HG02885 (cell line): ENCODE results near the gene TRIM22.
A peak's percentile ranks its signal among the peaks of the same experiment; 100 is the strongest.
"Not testable (repeated sequence)": the region's sequence is repeated elsewhere in the genome, so short reads cannot be mapped to it uniquely, and the experiment has no call there.

Experiments used
- ATAC-seq: cut with Tn5 transposase; IDR thresholded peaks from one replicate; pipeline ENCODE4 v1.9.1; 2021; ENCODE audit warnings: mild to moderate bottlenecking; ENCODE audit not compliant: unreplicated experiment, poor library complexity

TRIM22 gene

DNA sequence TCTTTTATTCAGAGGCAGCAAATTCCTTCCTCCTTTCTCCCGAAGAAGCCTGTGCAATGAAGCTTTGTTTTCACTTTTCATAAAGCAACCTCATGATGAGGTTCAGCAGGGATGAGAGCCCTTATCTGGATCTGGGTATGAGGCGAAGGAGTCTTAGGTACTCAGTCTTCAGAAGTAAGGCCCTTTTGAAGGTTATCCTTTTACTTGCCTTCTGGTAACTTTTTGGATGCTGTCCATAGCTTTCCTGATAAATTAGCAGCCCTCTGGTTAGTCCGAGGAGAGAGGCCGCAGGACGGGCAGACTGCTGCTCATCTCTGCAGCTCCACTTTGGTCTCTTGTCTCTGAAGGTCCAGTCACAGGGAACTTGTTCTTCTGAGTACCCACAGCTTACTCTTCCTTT lies 1.1 kb downstream of the TRIM22 start:
- ATAC-seq, result no peak

DNA sequence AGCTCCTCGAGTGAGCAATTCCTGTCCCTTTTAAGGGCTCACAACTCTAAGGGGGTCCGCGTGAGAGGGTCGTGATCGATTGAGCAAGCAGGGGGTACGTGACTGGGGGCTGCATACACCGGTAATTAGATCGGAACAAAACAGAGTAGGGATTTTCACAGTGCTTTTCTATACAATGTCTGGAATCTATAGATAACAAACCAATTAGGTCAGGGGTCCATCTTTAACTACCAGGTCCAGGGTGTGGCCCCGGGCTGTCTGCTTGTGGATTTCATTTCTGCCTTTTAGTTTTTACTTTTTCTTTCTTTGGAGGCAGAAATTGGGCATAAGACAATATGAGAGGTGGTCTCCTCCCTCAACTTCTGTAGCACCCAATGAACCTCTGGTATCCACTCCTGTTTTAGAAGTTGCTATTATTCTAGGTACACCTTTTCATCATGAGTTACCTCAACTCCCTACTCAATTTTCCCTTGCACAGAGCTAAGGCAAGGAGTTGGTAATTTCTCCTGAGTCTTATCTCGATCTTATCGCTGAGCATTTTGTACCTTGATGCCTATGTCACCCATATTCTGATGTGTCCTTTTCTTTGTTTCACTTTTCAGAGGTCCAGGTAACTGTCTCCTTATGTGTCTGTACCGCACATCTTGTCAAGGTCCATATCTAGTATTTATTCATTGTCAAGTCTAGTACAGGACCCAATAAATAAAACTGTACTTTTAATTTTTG lies 1.8 kb downstream of the TRIM22 start:
- not testable (repeated sequence) for ATAC-seq

DNA sequence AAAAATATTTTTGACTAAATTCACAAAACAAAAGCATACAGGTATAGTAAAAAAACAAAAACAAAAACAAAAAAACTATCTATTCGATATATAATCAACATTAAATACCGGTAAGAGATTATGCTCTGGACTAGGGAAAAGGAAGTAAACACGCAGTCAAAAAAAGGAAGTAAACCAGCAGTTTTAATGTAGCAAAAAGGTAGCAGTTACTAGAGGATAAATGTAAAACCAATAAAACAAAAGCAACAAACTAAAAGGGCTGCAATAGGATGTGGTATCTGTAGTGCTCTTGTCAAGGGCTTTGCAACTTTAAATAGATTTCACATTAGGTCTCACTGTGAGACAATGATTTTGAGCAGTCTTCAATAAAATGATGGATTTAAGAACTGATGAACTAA lies 2.4 kb downstream of the TRIM22 start:
- ATAC-seq, result no peak

DNA sequence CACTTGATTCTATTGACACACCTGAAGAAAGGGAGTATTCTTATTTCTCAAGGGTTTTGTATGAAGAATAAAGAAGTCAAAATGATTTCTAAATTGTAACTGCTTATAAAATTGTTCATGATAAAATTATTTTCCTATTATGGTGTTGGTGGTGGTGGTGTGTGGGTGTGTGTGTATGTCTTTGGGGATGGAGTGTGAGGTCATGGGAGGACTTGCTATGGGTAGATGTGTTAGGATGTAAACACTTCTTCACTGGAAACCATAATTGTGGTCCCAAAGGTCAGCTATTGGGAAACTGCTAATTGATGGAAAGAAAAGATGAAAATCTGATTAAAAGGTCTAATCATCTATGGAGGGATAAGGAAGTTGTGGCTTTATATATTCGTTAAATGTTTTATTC lies 5.1 kb downstream of the TRIM22 start:
- no peak for ATAC-seq

DNA sequence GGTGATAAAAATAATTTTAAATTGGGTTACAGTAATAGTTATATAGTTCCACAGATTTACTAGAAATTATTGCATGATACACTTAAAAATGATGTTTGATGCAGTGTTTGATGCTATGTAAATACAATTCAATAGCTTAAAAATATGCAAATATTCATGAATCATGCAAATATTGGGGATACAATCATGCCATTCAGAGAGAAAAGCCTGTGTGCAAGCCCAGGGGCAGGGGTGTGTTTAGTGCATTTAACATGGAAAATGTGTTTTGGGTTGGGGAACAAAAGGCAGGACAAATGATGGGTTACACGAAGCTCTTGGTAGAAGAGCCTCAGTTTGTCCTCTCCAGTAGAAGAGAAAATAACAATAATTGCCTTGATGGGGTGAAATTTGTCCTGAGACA lies 6.0 kb downstream of the TRIM22 start:
- no peak for ATAC-seq

DNA sequence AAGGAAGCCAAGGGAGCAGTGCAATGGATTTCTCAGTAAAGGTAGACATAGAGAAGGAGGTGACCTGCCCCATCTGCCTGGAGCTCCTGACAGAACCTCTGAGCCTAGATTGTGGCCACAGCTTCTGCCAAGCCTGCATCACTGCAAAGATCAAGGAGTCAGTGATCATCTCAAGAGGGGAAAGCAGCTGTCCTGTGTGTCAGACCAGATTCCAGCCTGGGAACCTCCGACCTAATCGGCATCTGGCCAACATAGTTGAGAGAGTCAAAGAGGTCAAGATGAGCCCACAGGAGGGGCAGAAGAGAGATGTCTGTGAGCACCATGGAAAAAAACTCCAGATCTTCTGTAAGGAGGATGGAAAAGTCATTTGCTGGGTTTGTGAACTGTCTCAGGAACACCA lies 6.6 kb downstream of the TRIM22 start:
- ATAC-seq, result no peak

DNA sequence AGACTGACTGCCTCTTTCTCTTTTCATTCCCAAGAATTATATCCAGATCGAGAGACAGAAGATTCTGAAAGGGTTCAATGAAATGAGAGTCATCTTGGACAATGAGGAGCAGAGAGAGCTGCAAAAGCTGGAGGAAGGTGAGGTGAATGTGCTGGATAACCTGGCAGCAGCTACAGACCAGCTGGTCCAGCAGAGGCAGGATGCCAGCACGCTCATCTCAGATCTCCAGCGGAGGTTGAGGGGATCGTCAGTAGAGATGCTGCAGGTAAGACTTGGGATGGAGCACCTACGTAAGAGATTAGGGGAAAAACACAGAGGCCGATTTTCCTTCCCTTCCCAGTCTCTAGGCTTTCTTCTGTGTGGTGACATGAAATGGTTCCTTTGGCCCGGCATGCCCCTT lies 8.7 kb downstream of the TRIM22 start:
- ATAC-seq, result no peak

DNA sequence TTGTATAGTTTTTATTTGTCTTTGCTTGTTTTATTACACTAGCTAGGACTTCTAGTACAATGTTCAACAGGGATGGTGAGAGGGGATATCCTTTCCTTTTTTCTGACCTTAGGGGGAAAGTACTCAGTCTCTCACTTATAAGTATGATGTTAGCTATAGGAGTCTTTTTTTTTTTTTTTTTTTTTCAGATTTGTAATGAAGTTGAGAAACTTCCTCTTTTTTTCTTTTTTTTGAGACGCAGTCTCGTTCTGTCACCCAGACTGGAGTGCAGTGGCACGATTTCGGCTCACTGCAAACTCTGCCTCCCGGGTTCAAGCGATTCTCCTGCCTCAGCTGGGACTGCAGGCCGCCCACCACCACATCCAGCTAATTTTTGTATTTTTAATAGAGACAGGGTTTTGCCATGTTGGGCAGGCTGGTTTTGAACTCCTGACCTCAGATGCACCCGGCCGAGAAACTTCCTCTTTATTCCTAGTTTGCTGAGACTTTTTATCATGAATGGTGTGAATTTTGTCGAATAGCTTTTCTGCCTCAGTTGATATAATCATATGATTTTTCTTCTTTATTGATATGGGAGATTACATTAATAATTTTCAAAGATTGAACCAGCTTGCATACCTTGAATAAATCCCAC lies 10.9 kb downstream of the TRIM22 start:
- ATAC-seq, result no peak

DNA sequence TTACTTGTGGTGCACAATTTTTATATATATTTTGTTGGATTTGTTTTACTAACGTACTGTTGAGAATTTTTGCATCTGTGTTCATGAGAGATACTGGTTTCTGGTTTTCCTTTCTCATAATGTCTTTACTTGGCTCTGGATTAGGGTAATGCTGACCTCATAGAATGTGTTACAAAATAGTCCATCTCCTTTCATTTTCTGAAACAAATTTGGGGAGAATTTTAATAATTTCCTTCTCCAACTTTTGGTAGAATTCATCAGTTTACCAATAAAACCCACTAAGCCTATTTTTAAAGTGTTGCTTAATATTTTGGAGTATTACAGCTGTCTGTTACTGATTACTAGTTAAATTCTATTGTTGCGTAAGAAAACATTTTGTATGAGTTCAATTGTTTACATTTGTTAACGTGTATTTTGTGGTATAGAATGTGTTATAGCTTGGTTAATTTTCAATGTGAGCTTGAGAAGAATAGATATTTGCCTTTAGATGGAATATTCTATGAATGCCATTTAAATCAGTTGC lies 11.5 kb downstream of the TRIM22 start:
- ATAC-seq, result no peak

DNA sequence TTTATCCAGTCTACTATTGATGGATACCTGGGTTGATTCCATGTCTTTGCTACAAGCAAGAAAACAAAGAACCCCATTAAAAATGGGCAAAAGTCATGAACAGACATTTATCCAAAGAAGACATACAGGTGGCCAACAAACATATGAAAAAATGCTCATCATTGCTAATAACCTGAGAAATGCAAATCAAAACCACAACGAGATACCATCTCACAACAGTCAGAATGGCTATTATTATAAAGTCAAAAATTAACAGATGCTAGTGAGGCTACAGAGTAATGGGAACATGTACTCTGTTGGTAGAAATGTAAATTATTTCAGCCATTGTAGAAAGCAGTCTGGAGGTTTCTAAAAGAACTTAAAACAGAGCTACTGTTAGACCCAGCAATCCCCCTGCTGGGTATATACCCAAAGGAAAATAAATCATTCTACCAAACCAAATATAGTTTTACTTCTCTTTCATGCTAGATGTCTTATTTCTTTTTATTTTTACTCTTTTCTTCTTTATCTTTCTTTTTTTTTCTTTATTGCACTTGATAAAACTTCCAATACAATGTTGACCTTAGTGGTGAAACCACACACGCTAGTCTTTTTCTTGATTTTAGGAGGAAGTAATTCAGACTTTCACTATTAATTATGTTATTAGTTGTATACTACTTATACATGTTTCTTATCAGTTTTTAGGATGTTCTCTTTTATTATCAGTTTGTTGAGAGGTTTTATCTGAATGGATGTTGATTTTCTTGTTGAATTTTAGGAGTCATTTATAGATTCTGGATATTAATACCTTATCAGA lies 14.3 kb downstream of the TRIM22 start:
- peak; percentile 55 for ATAC-seq

DNA sequence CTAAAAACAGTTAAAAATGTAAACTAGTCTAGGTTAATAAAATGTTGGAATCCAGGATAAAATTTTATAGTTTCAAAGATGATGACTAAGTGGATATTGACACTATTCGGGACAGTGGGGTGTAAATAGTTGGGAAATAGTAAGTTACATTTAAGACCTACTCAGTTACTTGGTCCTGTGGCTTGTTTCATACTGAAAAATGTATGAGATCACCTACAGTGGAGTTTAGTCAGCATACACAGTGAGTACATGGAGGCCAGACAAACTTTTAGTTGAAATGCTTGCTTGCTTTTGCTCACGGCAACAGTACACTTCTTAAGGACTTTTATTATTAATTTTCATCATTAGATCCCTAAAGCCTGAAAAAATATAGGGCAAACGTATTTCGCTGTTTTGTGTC lies 16.1 kb downstream of the TRIM22 start:
- ATAC-seq, result no peak

DNA sequence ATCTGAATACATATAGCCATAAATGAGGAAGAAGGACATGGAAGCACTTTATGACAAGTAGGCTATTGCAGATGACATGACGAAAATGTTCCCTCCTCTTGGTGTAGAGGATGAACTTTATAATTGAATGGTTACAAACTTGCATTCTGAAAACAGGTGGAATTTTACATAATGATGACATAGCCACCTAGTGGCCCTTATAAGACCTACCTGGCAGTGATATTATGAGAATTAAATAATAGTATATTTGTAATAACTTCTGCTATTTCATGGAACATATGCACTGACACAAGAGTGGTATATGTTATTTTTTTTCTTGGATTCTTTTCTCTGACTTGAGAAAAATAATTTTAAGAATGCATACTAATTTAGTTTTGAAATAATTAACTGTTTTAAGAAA lies 22.9 kb downstream of the TRIM22 start:
- peak; percentile 66 for ATAC-seq

DNA sequence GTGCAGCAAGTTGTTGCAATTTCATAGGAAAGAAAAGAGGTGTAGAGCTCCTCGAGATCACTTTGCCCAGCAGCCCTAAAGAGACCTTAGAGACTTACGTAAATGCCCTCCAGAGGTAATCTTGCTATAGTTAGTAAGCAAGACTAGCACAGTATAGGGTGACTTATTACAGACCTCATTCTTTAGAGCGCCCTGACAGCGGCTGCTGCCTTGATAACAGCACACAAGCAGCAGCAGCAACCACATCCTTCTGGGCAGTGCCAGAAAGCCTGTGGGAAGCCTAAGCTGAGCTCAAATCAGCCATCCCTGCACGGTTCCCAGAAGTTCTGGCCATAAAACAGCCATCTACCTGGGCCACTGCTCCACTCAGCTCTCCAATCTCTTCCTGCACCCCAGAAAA lies 24.1 kb downstream of the TRIM22 start:
- no peak for ATAC-seq

DNA sequence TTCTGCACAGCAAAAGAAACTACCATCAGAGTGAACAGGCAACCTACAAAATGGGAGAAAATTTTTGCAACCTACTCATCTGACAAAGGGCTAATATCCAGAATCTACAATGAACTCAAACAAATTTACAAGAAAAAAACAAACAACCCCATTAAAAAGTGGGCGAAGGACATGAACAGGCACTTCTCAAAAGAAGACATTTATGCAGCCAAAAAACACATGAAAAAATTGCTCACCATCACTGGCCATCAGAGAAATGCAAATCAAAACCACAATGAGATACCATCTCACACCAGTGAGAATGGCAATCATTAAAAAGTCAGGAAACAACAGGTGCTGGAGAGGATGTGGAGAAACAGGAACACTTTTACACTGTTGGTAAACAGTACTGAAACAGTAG lies 26.9 kb downstream of the TRIM22 start:
- ATAC-seq, result not testable (repeated sequence)

DNA sequence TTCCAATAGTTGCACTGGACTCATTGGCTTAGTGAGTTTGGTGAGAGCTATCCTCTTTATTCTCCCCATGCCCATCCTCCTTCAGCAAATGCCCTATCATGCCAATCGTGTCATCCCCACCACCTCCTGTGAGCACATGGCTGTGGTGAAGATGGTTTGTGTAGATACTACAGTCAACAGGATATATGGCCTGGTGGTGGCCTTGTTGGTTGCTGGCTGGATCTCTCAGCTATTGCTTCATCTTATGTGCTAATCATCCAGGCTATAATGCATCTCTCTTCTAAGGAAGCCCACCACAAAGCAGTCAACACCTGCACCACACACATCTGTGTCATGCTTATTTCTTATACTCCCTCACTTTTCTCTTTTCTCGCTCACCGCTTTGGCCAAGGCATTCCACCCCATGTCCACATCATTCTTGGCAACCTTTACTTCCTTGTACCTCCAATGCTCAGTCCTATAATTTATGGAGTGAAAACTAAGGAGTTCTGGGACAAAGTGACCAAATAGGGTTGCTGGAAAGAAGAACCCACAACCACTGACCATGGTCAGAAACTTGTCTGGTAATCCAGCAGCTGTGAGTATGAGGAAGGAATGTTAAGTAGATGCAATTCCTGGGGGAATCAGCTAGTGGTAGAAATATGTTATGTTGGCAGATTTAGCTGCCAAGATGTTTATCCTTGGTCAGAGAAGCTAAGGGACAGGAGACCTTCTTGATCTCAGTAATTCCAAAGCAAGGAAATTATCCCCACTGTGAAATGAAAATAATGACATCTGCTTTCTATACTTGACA lies 30.3 kb downstream of the TRIM22 start:
- ATAC-seq, result no peak

DNA sequence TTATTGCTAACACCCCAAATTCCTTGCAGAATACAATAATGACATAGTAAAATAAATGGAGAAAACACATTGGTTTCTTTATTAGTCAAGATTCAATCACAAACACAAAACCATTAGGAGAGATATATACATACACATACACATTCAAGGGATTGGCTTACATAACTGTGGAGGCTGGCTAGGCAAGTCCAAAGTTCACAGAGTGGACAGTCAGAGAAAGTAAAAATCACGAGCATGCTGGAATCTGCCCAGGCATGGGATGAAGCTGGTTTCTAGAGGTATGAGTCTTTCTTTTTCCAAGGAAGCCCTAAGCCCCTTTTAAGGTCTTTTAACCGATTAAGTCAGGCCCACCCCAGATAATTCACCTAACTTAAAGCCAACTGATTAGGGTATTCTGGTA lies 33.0 kb downstream of the TRIM22 start:
- no peak for ATAC-seq

DNA sequence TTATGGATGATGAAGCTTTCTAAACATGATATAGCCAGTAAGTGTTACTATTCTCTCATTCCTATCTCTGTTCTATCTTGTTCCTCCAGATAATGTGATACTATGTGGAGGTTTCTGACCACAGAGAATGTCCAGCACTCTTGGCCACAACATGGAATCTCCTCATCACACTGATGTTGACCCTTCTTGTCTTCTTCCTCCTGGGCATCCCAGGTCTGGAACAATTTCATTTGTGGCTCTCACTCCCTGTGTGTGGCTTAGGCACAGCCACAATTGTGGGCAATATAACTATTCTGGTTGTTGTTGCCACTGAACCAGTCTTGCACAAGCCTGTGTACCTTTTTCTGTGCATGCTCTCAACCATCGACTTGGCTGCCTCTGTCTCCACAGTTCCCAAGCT lies 36.8 kb downstream of the TRIM22 start:
- ATAC-seq, result no peak

DNA sequence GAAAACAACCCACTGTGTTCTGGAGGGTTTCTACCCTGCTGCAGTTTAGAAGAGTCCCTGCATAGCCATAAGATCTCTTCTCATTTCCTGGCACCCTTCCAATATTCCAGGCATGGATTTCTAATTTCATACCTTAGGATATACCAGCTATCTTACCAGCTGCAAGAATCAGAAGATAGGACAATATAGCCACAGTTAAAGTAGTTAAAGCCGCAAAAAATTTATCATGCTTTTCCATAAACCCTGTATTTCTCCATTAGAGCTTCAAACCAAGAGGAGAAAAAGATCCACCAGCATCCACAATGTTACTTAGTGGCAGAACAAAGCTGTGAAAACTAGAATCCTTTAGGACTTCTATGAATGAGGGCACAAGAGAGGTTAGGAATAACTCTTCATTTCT lies 38.1 kb downstream of the TRIM22 start:
- ATAC-seq, result no peak

DNA sequence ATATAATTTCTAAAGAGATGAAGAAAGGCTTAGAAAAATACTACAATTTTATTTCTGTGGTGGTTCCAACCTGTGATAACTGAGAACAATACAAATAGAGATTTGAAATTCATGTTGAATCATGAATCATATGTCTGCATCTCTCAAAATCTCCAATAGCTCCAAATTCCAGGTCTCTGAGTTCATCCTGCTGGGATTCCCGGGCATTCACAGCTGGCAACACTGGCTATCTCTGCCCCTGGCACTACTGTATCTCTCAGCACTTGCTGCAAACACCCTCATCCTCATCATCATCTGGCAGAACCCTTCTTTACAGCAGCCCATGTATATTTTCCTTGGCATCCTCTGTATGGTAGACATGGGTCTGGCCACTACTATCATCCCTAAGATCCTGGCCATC lies 46.8 kb downstream of the TRIM22 start, which contains the start of gene OR56B1:
TSS of gene OR56B1 (plus strand) at position 53 of the 400 bp plus-strand sequence. CDS start at position 122, 69 bp downstream.
- ATAC-seq, result no peak

DNA sequence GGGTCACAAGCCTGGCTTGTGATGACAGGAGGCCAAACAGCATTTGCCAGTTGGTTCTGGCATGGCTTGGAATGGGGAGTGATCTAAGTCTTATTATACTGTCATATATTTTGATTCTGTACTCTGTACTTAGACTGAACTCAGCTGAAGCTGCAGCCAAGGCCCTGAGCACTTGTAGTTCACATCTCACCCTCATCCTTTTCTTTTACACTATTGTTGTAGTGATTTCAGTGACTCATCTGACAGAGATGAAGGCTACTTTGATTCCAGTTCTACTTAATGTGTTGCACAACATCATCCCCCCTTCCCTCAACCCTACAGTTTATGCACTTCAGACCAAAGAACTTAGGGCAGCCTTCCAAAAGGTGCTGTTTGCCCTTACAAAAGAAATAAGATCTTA lies 47.5 kb downstream of the TRIM22 start:
- ATAC-seq, result no peak
